22Rv1 (cell line): Measurements from ENCODE around the gene WDR76.

ENCODE experiments used
- H3K27ac ChIP-seq: fragments of 450-650 bp; 2 replicates; pipeline ENCODE4 v1.5.1; 2017
- ZFX ChIP-seq: fragments of 450-650 bp; IDR thresholded peaks from 2 replicates; pipeline ENCODE4 v1.6.1; 2017; ENCODE audit warnings: antibody characterized with exemption, borderline replicate concordance
- TF ChIP-seq, protein P1 (sequence below): fragments of 450-650 bp; IDR thresholded peaks from 2 replicates; pipeline ENCODE4 v1.5.1; 2017; ENCODE audit warnings: mild to moderate bottlenecking

Gene WDR76

DNA sequence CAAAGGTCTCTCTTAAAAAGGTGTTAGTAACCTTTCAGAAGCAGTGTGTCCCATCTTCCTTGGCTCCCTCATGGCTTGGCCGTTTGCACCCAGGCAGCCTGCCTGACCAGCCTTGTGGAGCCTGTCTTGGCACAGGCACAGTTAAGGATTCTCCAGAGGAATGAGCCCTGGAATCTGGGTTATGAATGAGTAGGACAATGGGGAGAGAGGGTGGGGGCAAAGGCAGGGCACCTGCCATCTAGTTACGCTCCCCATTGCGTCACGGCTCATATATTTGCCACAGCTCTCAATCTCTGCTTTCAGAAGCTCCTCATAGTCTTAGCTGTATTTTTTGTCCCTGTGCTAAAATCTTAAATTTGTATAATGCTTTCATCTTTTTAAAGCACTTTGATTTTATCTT, 50.6 kb downstream of the WDR76 start:
- no peak for TF ChIP-seq ZFX
- TF ChIP-seq, protein P1, sequence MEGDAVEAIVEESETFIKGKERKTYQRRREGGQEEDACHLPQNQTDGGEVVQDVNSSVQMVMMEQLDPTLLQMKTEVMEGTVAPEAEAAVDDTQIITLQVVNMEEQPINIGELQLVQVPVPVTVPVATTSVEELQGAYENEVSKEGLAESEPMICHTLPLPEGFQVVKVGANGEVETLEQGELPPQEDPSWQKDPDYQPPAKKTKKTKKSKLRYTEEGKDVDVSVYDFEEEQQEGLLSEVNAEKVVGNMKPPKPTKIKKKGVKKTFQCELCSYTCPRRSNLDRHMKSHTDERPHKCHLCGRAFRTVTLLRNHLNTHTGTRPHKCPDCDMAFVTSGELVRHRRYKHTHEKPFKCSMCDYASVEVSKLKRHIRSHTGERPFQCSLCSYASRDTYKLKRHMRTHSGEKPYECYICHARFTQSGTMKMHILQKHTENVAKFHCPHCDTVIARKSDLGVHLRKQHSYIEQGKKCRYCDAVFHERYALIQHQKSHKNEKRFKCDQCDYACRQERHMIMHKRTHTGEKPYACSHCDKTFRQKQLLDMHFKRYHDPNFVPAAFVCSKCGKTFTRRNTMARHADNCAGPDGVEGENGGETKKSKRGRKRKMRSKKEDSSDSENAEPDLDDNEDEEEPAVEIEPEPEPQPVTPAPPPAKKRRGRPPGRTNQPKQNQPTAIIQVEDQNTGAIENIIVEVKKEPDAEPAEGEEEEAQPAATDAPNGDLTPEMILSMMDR: no peak

DNA sequence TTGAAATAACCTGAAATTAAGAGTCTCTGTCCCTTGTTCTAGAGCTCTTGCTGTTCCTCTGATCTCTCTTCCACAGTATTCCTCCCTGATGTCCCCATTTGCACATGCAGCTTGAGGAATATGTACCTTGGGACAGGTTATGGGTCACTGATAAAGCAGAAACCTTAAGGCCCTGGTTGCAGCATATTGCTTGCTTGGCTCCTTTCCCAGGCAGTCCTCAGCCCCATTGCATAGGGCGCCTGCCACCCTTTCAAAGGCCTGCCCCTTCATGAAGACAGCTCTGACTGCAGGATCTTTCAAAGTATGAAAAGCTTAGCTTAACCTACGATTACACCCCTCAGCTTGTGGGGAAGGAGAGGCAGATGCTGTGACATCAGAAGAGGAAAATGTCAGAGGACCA, 51.6 kb downstream of the WDR76 start:
- TF ChIP-seq, protein P1: no peak
- TF ChIP-seq ZFX: no peak
- no peak overlapping the region for H3K27ac ChIP-seq

More for the DNA sequence above, 50.6 kb downstream of the WDR76 start:
- no peak overlapping the region for H3K27ac ChIP-seq

DNA sequence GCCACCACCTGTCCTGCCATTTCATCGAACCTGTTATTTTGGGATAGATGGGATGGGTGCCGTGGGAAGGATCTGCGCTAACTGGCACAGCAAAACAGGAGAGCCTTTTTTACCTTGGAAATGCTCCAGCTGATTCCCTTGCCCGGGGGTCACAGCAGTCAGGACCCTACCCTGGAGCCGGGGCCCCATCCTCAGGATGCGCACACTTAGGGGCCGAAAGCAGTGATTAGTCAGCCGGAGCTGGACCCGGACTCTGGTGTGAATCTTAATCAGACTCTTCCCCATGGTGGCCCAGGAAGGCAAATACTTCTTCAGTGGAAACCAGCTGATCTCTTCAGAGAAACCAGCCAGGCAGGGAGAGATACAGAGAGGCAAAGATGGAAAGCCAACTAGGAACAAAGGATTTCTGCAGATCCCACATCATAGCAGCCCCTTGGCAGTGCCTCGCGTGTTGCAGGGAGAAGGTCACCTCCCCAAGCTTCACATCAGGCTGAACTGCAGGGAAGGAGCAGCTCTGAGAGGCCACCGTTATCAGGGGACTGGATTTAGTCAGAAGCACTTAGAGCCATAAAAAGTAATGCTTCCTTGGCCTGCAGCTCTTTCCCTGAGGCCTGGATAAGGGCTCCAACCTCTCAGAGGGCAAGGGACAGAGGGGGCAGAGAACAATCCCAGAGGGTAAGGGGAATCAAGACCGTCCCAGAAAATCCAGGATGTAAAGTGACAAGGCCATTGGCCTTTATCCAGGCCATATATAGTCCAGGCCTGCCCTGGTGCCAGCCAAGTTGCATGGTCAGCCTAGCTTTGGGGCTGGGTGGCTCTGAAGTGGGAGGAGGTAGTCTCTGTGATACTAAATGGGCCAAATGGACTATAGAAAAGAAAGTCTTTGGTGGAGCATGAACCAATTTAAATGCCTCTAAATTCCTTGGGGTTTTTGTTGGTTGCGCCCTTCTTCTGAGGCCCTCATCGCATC, 52.9 kb downstream of the WDR76 start:
- H3K27ac ChIP-seq: no peak overlapping the region
- TF ChIP-seq, protein P1: no peak
- TF ChIP-seq ZFX: no peak

DNA sequence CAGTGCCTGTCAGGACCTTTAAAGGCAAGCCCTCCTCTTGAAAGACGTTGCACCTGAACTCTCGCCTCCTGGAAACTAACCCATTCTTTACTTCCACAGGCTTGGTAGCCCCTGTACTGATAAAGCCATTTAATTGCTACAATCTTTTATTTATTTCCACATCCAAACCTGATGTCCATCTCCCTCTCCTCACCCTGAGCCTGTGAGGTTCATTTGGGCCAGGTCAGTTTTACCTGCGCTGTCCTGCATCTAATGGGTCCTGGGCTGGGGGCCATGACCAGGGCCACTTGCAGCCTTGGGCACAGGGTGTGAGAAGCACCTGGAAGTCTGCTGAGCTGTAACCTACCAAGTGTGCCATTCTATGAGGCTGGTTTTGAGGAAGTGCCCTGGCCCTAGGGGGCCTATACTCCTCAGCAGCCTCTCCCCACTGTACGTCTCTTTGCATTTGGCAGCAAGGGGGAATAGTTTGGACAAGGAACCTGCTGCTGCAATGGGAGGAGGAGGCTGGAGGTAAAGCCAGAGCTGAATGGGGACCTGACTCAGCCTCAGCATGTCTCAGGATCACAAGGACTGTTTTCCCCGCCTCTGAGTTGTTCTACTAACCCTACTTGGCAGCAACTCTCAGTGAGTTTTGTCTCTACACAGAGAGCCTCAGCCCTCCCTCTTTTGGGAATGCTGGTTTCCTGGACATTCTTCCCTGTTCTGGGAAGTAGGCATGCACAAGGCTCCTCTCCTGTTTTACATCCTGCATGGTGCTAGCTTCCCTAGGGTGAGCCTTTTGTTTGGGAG, 53.8 kb downstream of the WDR76 start:
- TF ChIP-seq ZFX: no peak
- TF ChIP-seq, protein P1: no peak
- H3K27ac ChIP-seq: no peak overlapping the region

DNA sequence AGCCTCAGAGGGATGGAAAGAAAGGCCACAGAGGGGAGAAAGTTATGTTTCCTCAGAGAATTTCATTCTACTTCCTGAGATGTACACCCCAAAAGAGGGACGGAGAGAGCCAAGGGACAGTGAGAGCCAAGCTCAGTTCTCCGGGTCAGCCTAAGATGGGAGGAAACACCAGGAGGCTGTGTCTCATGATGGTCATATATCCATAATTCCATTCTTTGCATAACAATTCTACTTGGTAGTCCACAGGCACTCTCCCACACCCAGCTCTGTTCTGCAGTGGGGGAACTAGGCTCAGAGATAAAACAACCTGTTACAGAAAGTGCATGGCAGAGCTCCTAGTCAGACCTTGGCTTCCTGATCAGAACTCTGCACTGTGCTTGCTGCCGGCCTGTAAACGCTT, 54.4 kb downstream of the WDR76 start:
- no peak for TF ChIP-seq ZFX
- TF ChIP-seq, protein P1: no peak

DNA sequence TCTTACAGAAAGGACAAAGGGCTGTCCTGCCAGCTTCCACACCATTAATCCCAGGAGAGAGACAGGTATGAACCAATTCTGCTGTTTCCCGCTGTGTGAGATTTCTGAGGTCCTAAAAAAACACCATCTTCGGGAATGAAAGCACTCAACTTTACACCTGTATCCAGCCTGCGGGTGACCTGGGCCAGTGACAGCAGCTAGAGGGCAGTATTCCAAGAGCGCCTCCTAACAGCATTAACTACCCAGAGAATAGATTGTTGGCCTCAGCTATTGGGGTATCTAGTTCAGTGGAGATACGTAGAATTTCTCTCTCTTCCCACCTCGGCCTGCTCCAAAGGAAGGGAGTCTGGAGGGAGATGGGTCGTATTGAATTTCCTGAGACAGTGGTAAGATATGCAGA, 55.1 kb downstream of the WDR76 start:
- no peak overlapping the region for H3K27ac ChIP-seq
- no peak for TF ChIP-seq ZFX
- TF ChIP-seq, protein P1: peak; percentile 78

More for the DNA sequence above, 54.4 kb downstream of the WDR76 start:
- H3K27ac ChIP-seq: no peak overlapping the region
